Measurements from ENCODE around the gene COA7. TPM values are rescaled to one million over a fixed set of nuclear protein-coding genes. Genes with fewer than 3 reads are reported as not detected.

Gene COA7
- total RNA-seq, 2 donors from 2014 or later: 23.5 to 29.9 TPM

DNA sequence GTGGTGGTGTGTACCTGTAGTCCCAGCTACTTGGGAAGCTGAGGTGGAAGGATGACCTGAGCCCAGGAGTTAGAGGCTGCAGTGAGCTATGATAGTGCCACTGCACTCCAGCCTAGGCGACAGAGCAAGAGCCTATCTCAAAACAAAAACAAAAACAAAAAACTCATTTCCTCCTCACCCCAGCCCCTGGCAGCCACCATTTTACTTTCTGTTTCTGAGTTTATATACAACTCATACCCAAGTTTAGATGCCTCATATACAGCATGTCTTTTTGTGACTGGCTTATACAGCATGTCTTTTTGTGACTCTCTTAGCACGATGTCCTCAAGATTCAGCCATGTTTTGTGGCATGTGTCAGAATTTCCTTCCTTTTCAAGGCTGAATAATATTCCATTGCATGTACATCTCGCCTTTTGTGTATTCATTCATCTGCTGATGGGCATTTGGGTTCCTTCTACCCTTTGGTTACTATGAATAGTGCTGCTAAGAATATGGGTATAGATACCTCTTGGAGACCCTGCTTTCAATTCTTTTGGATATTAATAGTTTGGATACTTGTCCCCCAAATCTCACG lies 14.7 kb downstream of the COA7 start:
- no peak for TF ChIP-seq CTCF (conservative IDR thresholded peaks at IDR 0.05)
- Histone ChIP-seq H3K27ac (ENCODE audit: low read depth, low read length) (no peak overlapping the region), H3K4me1 (ENCODE audit: control insufficient read depth, insufficient read depth, low read length) (peaks cover 7% of the 10 kb centered on the region), H3K9ac (ENCODE audit: extremely low read depth, low read length, poor library complexity, severe bottlenecking) (no peak overlapping the region), H3K36me3 (ENCODE audit: control insufficient read depth, insufficient read depth, low read length) (peaks cover 34% of the 10 kb centered on the region), H3K27me3 (ENCODE audit: control insufficient read depth, insufficient read depth, low read length, poor library complexity, severe bottlenecking) (no peaks in the 10 kb centered on the region), H3K9me3 (ENCODE audit: control insufficient read depth, low read length) (peaks cover 7% of the 10 kb centered on the region), H3K4me3 (ENCODE audit: low read length) (no peak overlapping the region)
- Mint-ChIP-seq H3K4me3 (no peak overlapping the region), H3K27ac (no peak overlapping the region), H3K27me3 (ENCODE audit: insufficient read depth) (no peaks in the 10 kb centered on the region), H3K9me3 (peaks cover 3% of the 10 kb centered on the region), H3K4me1 (peaks cover 13% of the 10 kb centered on the region), H3K36me3 (ENCODE audit: low read depth) (peaks cover 21% of the 10 kb centered on the region)
- no peak for DNase-seq
- WGBS, 2 experiments (ENCODE audit: insufficient coverage in 1 of 2, insufficient read length in 1 of 2): 95 to 100% methylated on average over 2 to 4 of the region's 4 CpGs

DNA sequence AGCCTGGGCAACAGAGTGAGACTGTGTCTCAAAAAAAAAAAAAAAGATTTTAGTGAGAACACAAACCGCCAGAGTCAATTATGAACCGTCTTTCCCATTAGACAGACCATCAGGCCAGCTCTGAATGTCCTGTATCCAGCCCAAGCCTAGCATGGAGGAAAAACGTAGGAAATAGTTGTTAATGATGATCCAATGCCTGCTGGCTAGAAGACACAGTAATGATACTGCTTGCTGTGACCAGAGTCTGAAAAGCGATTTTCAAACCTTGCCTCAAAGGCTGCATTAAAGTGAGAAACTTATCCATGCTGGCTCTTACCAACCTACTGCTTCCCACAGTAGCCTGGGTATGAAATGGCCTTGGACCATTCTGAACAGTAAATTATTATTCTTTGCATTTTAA lies 17.0 kb downstream of the COA7 start:
- no peak overlapping the region for H3K27ac ChIP-seq (ENCODE audit: low read depth, low read length)
- peaks cover 15% of the 10 kb centered on the region for H3K36me3 ChIP-seq (ENCODE audit: control insufficient read depth, insufficient read depth, low read length)
- peaks cover 19% of the 10 kb centered on the region for H3K4me1 Mint-ChIP-seq
- H3K9me3 ChIP-seq (ENCODE audit: control insufficient read depth, low read length): peaks cover 7% of the 10 kb centered on the region
- peaks cover 3% of the 10 kb centered on the region for H3K9me3 Mint-ChIP-seq
- no peak for TF ChIP-seq CTCF (conservative IDR thresholded peaks at IDR 0.05)
- peaks cover 7% of the 10 kb centered on the region for H3K4me1 ChIP-seq (ENCODE audit: control insufficient read depth, insufficient read depth, low read length)
- H3K27me3 ChIP-seq (ENCODE audit: control insufficient read depth, insufficient read depth, low read length, poor library complexity, severe bottlenecking): no peaks in the 10 kb centered on the region
- no peak for DNase-seq
- no peak overlapping the region for H3K27ac Mint-ChIP-seq
- H3K4me3 Mint-ChIP-seq: no peak overlapping the region
- no peaks in the 10 kb centered on the region for H3K27me3 Mint-ChIP-seq (ENCODE audit: insufficient read depth)
- 91 to 92% methylated on average over 4 of the region's 4 CpGs for WGBS, 2 experiments (ENCODE audit: insufficient coverage in 1 of 2, insufficient read length in 1 of 2)
- peaks cover 9% of the 10 kb centered on the region for H3K36me3 Mint-ChIP-seq (ENCODE audit: low read depth)
- H3K4me3 ChIP-seq (ENCODE audit: low read length): no peak overlapping the region
- no peak overlapping the region for H3K9ac ChIP-seq (ENCODE audit: extremely low read depth, low read length, poor library complexity, severe bottlenecking)

GRCh38 chr1:52680353-52680752 lies 17.8 kb downstream of the COA7 start:
- peaks cover 8% of the 10 kb centered on the region for H3K36me3 ChIP-seq (ENCODE audit: control insufficient read depth, insufficient read depth, low read length)
- Mint-ChIP-seq H3K4me3 (no peak overlapping the region), H3K27ac (no peak overlapping the region), H3K36me3 (ENCODE audit: low read depth) (peaks cover 5% of the 10 kb centered on the region), H3K27me3 (ENCODE audit: insufficient read depth) (no peaks in the 10 kb centered on the region), H3K9me3 (peaks cover 3% of the 10 kb centered on the region), H3K4me1 (peaks cover 18% of the 10 kb centered on the region)
- 92 to 100% methylated on average over 3 of the region's 3 CpGs for WGBS, 2 experiments (ENCODE audit: insufficient coverage in 1 of 2, insufficient read length in 1 of 2)
- no peak for TF ChIP-seq CTCF (conservative IDR thresholded peaks at IDR 0.05)
- H3K4me3 ChIP-seq (ENCODE audit: low read length): no peak overlapping the region
- H3K9ac ChIP-seq (ENCODE audit: extremely low read depth, low read length, poor library complexity, severe bottlenecking): no peak overlapping the region
- H3K9me3 ChIP-seq (ENCODE audit: control insufficient read depth, low read length): peaks cover 7% of the 10 kb centered on the region
- H3K4me1 ChIP-seq (ENCODE audit: control insufficient read depth, insufficient read depth, low read length): peaks cover 7% of the 10 kb centered on the region
- no peaks in the 10 kb centered on the region for H3K27me3 ChIP-seq (ENCODE audit: control insufficient read depth, insufficient read depth, low read length, poor library complexity, severe bottlenecking)
- DNase-seq: no peak
- H3K27ac ChIP-seq (ENCODE audit: low read depth, low read length): no peak overlapping the region
